WTC11 (cell line): Measurements from ENCODE around the gene C4BPB. TPM values are rescaled to one million over a fixed set of nuclear protein-coding genes. Genes with fewer than 3 reads are reported as not detected.
A peak's percentile ranks its signal among the peaks of the same experiment; 100 is the strongest.

Experiments used
- ATAC-seq: fragments of 200-7000 bp; cut with Tn5 transposase; 2 replicates; pipeline ENCODE4 v1.10.0; 2021; ENCODE audit warnings: mild to moderate bottlenecking, moderate library complexity
- CTCF ChIA-PET: fragments of 300-600 bp; sonication (Branson Sonifier 250); formaldehyde crosslinking; loops from one replicate; lab custom pipeline; 2021; ENCODE audit warnings: antibody characterized with exemption; lab: Charles Lee
- POLR2A ChIA-PET: fragments of 350-600 bp; sonication (Branson Sonifier 250); formaldehyde crosslinking; loops from one replicate; lab custom pipeline; 2021; ENCODE audit warnings: antibody characterized with exemption; lab: Charles Lee
- DNase-seq: peaks from one replicate; pipeline ENCODE4 v3.0.0; 2021; ENCODE audit warnings: low spot score
- H3K27ac Mint-ChIP-seq: 2 replicates; pipeline ENCODE4 v1.8.0; 2021; ENCODE audit warnings: mixed read lengths
- H3K27me3 Mint-ChIP-seq: 2 replicates; pipeline ENCODE4 v1.8.0; 2021; ENCODE audit warnings: low read depth, mild to moderate bottlenecking, moderate library complexity, mixed read lengths
- H3K36me3 Mint-ChIP-seq: 2 replicates; pipeline ENCODE4 v1.8.0; 2021; ENCODE audit warnings: mixed read lengths
- H3K4me1 Mint-ChIP-seq: 2 replicates; pipeline ENCODE4 v1.8.0; 2022; ENCODE audit warnings: mixed read lengths
- H3K4me3 Mint-ChIP-seq: 2 replicates; pipeline ENCODE4 v1.8.0; 2021; ENCODE audit warnings: mild to moderate bottlenecking, moderate library complexity, mixed read lengths
- H3K9me3 Mint-ChIP-seq: 2 replicates; pipeline ENCODE4 v1.8.0; 2021; ENCODE audit warnings: mixed read lengths
- ARID4B ChIP-seq: sonication (generic); formaldehyde crosslinking; IDR thresholded peaks from 2 replicates; pipeline ENCODE4 v1.8.0; 2023; ENCODE audit warnings: missing genetic modification reagents, mild to moderate bottlenecking, borderline replicate concordance
- FOXP1 ChIP-seq: sonication (generic); formaldehyde crosslinking; IDR thresholded peaks from 2 replicates; pipeline ENCODE4 v1.8.0; 2022; ENCODE audit warnings: missing genetic modification reagents, mild to moderate bottlenecking, moderate library complexity, borderline replicate concordance
- GRHL2 ChIP-seq: fragments of 250-450 bp; sonication (Bioruptor Pico); IDR thresholded peaks from 2 replicates; pipeline ENCODE4 v1.8.0; 2022; ENCODE audit warnings: mild to moderate bottlenecking, moderate library complexity; ENCODE audit not compliant: insufficient replicate concordance, severe bottlenecking
- JAZF1 ChIP-seq: fragments of 250-450 bp; sonication (Bioruptor Pico); IDR thresholded peaks from 2 replicates; pipeline ENCODE4 v1.9.0; 2021; ENCODE audit warnings: moderate library complexity, mild to moderate bottlenecking, inconsistent platforms
- NFATC4 ChIP-seq: fragments of 250-450 bp; sonication (Bioruptor Pico); IDR thresholded peaks from 2 replicates; pipeline ENCODE4 v1.9.0; 2021; ENCODE audit warnings: mild to moderate bottlenecking
- NFYB ChIP-seq: sonication (generic); formaldehyde crosslinking; conservative IDR thresholded peaks from 2 replicates; pipeline ENCODE4 v1.8.0; 2022; ENCODE audit warnings: low read depth, missing genetic modification reagents
- PRRX2 ChIP-seq: fragments of 250-450 bp; sonication (Bioruptor Pico); IDR thresholded peaks from 2 replicates; pipeline ENCODE4 v1.8.0; 2021; ENCODE audit warnings: mild to moderate bottlenecking
- SMAD3 ChIP-seq: sonication (generic); formaldehyde crosslinking; IDR thresholded peaks from 2 replicates; pipeline ENCODE4 v1.8.0; 2022; ENCODE audit warnings: missing genetic modification reagents, mild to moderate bottlenecking, borderline replicate concordance
- SP1 ChIP-seq: sonication (generic); formaldehyde crosslinking; conservative IDR thresholded peaks from 2 replicates; pipeline ENCODE4 v1.8.1; 2022; ENCODE audit warnings: missing genetic modification reagents
- TEAD1 ChIP-seq: sonication (generic); formaldehyde crosslinking; IDR thresholded peaks from 2 replicates; pipeline ENCODE4 v1.8.0; 2022; ENCODE audit warnings: mild to moderate bottlenecking, missing genetic modification reagents
- TP53 ChIP-seq: sonication (generic); formaldehyde crosslinking; IDR thresholded peaks from 2 replicates; pipeline ENCODE4 v1.8.1; 2023; ENCODE audit warnings: mild to moderate bottlenecking, missing genetic modification reagents
- ZNF121 ChIP-seq: sonication (generic); formaldehyde crosslinking; IDR thresholded peaks from 2 replicates; pipeline ENCODE4 v1.8.0; 2023; ENCODE audit warnings: missing genetic modification reagents
- ZNF512 ChIP-seq: sonication (generic); formaldehyde crosslinking; IDR thresholded peaks from 2 replicates; pipeline ENCODE4 v1.8.1; 2022; ENCODE audit warnings: missing genetic modification reagents, borderline replicate concordance
- ZSCAN18 ChIP-seq: fragments of 250-450 bp; sonication (Bioruptor Pico); IDR thresholded peaks from 2 replicates; pipeline ENCODE4 v2.1.2; 2022; ENCODE audit warnings: mild to moderate bottlenecking, moderate library complexity
- total RNA-seq: library from RNA; stranded (reverse); gene quantifications from 3 replicates; pipeline ENCODE4 v1.2.3, GENCODE V29; 2021
- TF ChIP-seq, protein P1 (sequence below): sonication (generic); formaldehyde crosslinking; IDR thresholded peaks from 2 replicates; pipeline ENCODE4 v1.8.0; 2023; ENCODE audit warnings: missing genetic modification reagents
- TF ChIP-seq, protein P2 (sequence below): sonication (generic); formaldehyde crosslinking; conservative IDR thresholded peaks from 2 replicates; pipeline ENCODE4 v1.8.1; 2022; ENCODE audit warnings: mild to moderate bottlenecking, missing genetic modification reagents

The C4BPB gene
- total RNA-seq, 1 experiment from 2014 or later = 0.26 TPM

- no peak for TF ChIP-seq TEAD1 (CRISPR knock-in tag)
- no peak for TF ChIP-seq ZSCAN18 (CRISPR knock-in tag)
- TF ChIP-seq ZNF512 (CRISPR knock-in tag) = no peak
- TF ChIP-seq SP1 (CRISPR knock-in tag) = peak; percentile 97
- peak; percentile 22; the same call in 1 of the 2 replicates for TF ChIP-seq ARID4B (CRISPR knock-in tag)
- no peak for TF ChIP-seq ZNF121
- no peak for TF ChIP-seq JAZF1
- TF ChIP-seq NFYB (CRISPR knock-in tag) = 0 out of 2 replicates have a peak, but pooled peaks have one; percentile 18
- TF ChIP-seq TP53 (CRISPR knock-in tag) = no peak
- 0 out of 2 replicates have a peak, but pooled peaks have one; percentile 32 for TF ChIP-seq PRRX2 (CRISPR knock-in tag)
- peak; percentile 72; the same call in 1 of the 2 replicates for TF ChIP-seq FOXP1 (CRISPR knock-in tag)
- TF ChIP-seq GRHL2 = no peak
- TF ChIP-seq, protein P1, sequence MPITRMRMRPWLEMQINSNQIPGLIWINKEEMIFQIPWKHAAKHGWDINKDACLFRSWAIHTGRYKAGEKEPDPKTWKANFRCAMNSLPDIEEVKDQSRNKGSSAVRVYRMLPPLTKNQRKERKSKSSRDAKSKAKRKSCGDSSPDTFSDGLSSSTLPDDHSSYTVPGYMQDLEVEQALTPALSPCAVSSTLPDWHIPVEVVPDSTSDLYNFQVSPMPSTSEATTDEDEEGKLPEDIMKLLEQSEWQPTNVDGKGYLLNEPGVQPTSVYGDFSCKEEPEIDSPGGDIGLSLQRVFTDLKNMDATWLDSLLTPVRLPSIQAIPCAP = no peak
- TF ChIP-seq, protein P2, sequence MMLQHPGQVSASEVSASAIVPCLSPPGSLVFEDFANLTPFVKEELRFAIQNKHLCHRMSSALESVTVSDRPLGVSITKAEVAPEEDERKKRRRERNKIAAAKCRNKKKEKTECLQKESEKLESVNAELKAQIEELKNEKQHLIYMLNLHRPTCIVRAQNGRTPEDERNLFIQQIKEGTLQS = no peak
- no peak for TF ChIP-seq NFATC4
Measured at GRCh38 chr1:207052911-207053769, 35.5 kb upstream of the C4BPB start, which contains the start of gene PFKFB2 (continued).

DNA sequence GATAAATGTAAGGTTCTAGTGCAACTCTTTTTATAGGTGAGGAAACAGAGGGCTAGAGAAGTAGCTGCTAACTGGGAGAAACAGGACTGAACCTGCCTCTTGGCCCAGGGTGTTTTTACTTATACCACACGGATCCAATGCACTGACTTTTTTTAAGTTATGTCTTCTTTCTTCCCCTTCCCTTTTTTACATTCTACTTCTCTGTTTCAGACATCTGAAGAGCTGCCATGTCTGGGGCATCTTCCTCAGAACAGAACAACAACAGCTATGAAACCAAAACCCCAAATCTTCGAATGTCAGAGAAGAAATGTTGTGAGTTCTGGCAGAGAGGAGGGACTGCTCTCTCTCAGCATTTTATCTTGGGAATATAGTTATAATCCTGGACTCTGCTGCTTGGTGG lies 34.2 kb upstream of the C4BPB start:
- POLR2A ChIA-PET = no interaction called here
- peaks cover 3% of the 10 kb centered on the region; the same call in 1 of the 2 replicates for H3K36me3 Mint-ChIP-seq
- TF ChIP-seq SMAD3 (CRISPR knock-in tag) = no peak
- ATAC-seq (no peak), DNase-seq (no peak)
- no peaks in the 10 kb centered on the region for H3K27me3 Mint-ChIP-seq
- peaks cover 37% of the 10 kb centered on the region for H3K4me1 Mint-ChIP-seq
- CTCF ChIA-PET = no interaction called here
- peak overlapping the region; percentile 95 for H3K4me3 Mint-ChIP-seq
- no peak overlapping the region for H3K27ac Mint-ChIP-seq
- H3K9me3 Mint-ChIP-seq = no peaks in the 10 kb centered on the region
